Endothelial cell of umbilical vein (primary cell): ENCODE data around the gene TMEM273. TPM values are rescaled to one million over a fixed set of nuclear protein-coding genes. Genes with fewer than 3 reads are reported as not detected.

Experiments used
- BruUV-seq: library from RNA; stranded (reverse); fragments of 400-500 nt; replicated peaks from 2 replicates; lab custom pipeline; 2021; lab: Mats Ljungman, UMichigan
- CTCF ChIA-PET: fragments of 300-600, 350-600 bp; sonication (Branson Sonifier 250); formaldehyde crosslinking; loops from one replicate; lab custom pipeline; 2021; ENCODE audit warnings: antibody characterized with exemption, inconsistent platforms; lab: Charles Lee
- POLR2A ChIA-PET: fragments of 300-600, 350-600 bp; sonication (Branson Sonifier 250); formaldehyde crosslinking; loops from one replicate; lab custom pipeline; 2021; ENCODE audit warnings: antibody characterized with exemption, inconsistent platforms; lab: Charles Lee
- DNase-seq: peaks from one replicate; pipeline ENCODE4 v3.0.0-alpha.2; 2011; ENCODE audit warnings: low read depth, low spot score
- FAIRE-seq: peaks from 2 replicates; lab custom pipeline; 2011; peaks lifted over from hg19 to GRCh38; lab: Jason Lieb, UNC
- H2AFZ ChIP-seq: 2 replicates; pipeline ENCODE4 v1.6.0; 2012; ENCODE audit warnings: low read depth, low read length, control low read depth, inconsistent platforms
- H3K27ac ChIP-seq: 2 replicates; pipeline ENCODE4 v1.5.1; 2011; ENCODE audit warnings: low read depth, mild to moderate bottlenecking, control low read depth, low read length, moderate library complexity; ENCODE audit not compliant: insufficient read depth
- H3K27me3 ChIP-seq, 2 experiments: 2 replicates each; pipeline versions ENCODE4 v1.6.0 to v1.6.1; 2011; ENCODE audit warnings: low read length in 2 of 2, mixed read lengths in 1 of 2; ENCODE audit not compliant: control insufficient read depth in 2 of 2, insufficient read depth in 2 of 2
- H3K36me3 ChIP-seq, 2 experiments: 2 replicates in 1 of 2; 3 replicates in 1 of 2; pipeline ENCODE4 v1.5.1; 2011; ENCODE audit warnings: low read length in 2 of 2, mild to moderate bottlenecking in 1 of 2, moderate library complexity in 1 of 2; ENCODE audit not compliant: control insufficient read depth in 2 of 2, insufficient read depth in 2 of 2; ENCODE audit errors: extremely low read depth in 1 of 2
- H3K4me1 ChIP-seq: 3 replicates; pipeline ENCODE4 v1.5.1; 2011; ENCODE audit warnings: mild to moderate bottlenecking, low read length; ENCODE audit not compliant: control insufficient read depth, insufficient read depth; ENCODE audit errors: extremely low read depth
- H3K4me2 ChIP-seq: 2 replicates; pipeline ENCODE4 v1.6.1; 2011; ENCODE audit warnings: low read length, control low read depth, mixed read lengths; ENCODE audit not compliant: insufficient read depth
- H3K4me3 ChIP-seq, 3 experiments: fragments of 200-600 bp in 1 of 3; sonication (generic), shearing (Covaris generic) in 1 of 3; replicated peaks in 1 of 3; 2 replicates each; pipeline ENCODE4 v1.5.1; 2011 to 2016; ENCODE audit warnings: control low read depth in 3 of 3, low read length in 3 of 3, mild to moderate bottlenecking in 2 of 3, inconsistent platforms in 1 of 3, low read depth in 1 of 3, moderate library complexity in 1 of 3; ENCODE audit not compliant: insufficient read depth in 1 of 3
- H3K79me2 ChIP-seq: 2 replicates; pipeline ENCODE4 v1.6.0; 2012; ENCODE audit warnings: low read length, inconsistent platforms; ENCODE audit not compliant: control insufficient read depth, insufficient read depth
- H3K9ac ChIP-seq: replicated peaks from 2 replicates; pipeline ENCODE3; 2011; ENCODE audit warnings: low read length, control low read depth; ENCODE audit not compliant: insufficient read depth; ENCODE audit errors: extremely low read depth
- H3K9me1 ChIP-seq: replicated peaks from 3 replicates; pipeline ENCODE4 v1.6.0; 2011; ENCODE audit warnings: mild to moderate bottlenecking, low read length; ENCODE audit not compliant: control insufficient read depth, insufficient read depth; ENCODE audit errors: extremely low read depth
- H3K9me3 ChIP-seq: replicated peaks from 2 replicates; pipeline ENCODE4 v1.5.1; 2012; ENCODE audit warnings: low read length, inconsistent platforms; ENCODE audit not compliant: control insufficient read depth, insufficient read depth
- H4K20me1 ChIP-seq: replicated peaks from 2 replicates; pipeline ENCODE3; 2011; ENCODE audit warnings: mild to moderate bottlenecking, low read length; ENCODE audit not compliant: control insufficient read depth, insufficient read depth; ENCODE audit errors: extremely low read depth
- CTCF ChIP-seq, 2 donors: IDR thresholded peaks; 1 replicate in 1 of 2; 2 replicates in 1 of 2; pipeline ENCODE4 v1.5.1; 2011; ENCODE audit warnings: low read length in 2 of 2, mild to moderate bottlenecking in 2 of 2, moderate library complexity in 2 of 2, control low read depth in 1 of 2, inconsistent platforms in 1 of 2, low read depth in 1 of 2; ENCODE audit not compliant: insufficient read depth in 1 of 2; ENCODE audit errors: extremely low read depth in 1 of 2
- EZH2 ChIP-seq: IDR thresholded peaks from 2 replicates; pipeline ENCODE4 v1.6.1; 2012; ENCODE audit warnings: borderline replicate concordance, low read depth, mild to moderate bottlenecking, moderate library complexity, low read length, inconsistent platforms; ENCODE audit not compliant: severe bottlenecking
- FOS ChIP-seq: IDR thresholded peaks from 2 replicates; pipeline ENCODE4 v1.6.1; 2011; ENCODE audit warnings: mild to moderate bottlenecking, low read length, moderate library complexity, borderline replicate concordance; ENCODE audit not compliant: insufficient read depth
- GATA2 ChIP-seq: IDR thresholded peaks from 2 replicates; pipeline ENCODE4 v1.7.0; 2011; ENCODE audit warnings: low read depth, mild to moderate bottlenecking, moderate library complexity, mixed read lengths, low read length; ENCODE audit not compliant: insufficient read length, insufficient read depth
- JUN ChIP-seq: IDR thresholded peaks from 2 replicates; pipeline ENCODE4 v1.6.1; 2011; ENCODE audit warnings: borderline replicate concordance, low read depth; ENCODE audit not compliant: insufficient read length, insufficient read depth
- MAX ChIP-seq: IDR thresholded peaks from 2 replicates; pipeline ENCODE4 v1.6.1; 2011; ENCODE audit not compliant: insufficient read depth, insufficient read length
- MYC ChIP-seq: IDR thresholded peaks from one replicate; pipeline ENCODE4 v1.6.1; 2011; ENCODE audit warnings: mild to moderate bottlenecking, low read depth, low read length
- POLR2A ChIP-seq: IDR thresholded peaks from 2 replicates; pipeline ENCODE4 v1.6.1; 2012; ENCODE audit warnings: low read depth, mild to moderate bottlenecking, control low read depth, low read length
- POLR2AphosphoS5 ChIP-seq: IDR thresholded peaks from 2 replicates; pipeline ENCODE4 v1.6.1; 2012; ENCODE audit warnings: low read depth, mild to moderate bottlenecking, control low read depth, low read length, moderate library complexity; ENCODE audit not compliant: insufficient read depth
- dilution Hi-C: fragments of 300-500 bp; cut with MboI; formaldehyde crosslinking; loops from one replicate; pipeline ENCODE4 v1.15.0; 2019; ENCODE audit warnings: low sequenced_read_pairs; ENCODE audit not compliant: extremely low pct_ligation_motif_present
- intact Hi-C: fragments of 100-400 bp; cut with micrococcal nuclease; formaldehyde crosslinking; loops from one replicate; pipeline ENCODE4 v1.10.0; 2022
- polyA plus RNA-seq, 4 experiments: library from polyadenylated mRNA; depleted of rRNA in 3 of 4; stranded (reverse) in 3 of 4; unstranded in 1 of 4; fragments of >200 nt; gene quantifications; 2 replicates each; pipeline versions ENCODE4 v1.2.1 to v1.2.3, GENCODE V29; 2011 to 2012; ENCODE audit warnings: missing spikeins in 1 of 4
- total RNA-seq: library from RNA; stranded (reverse); gene quantifications from 2 replicates; pipeline ENCODE4 v1.2.3, GENCODE V29; 2021

Gene TMEM273
- total and polyA plus RNA-seq, 2 donors (not counting 3 experiments of a cell fraction or from before 2014, with no cell fraction given): 1.9 to 3.7 TPM

- dilution Hi-C loops (no loop called here), intact Hi-C loops (no loop called here)
- FAIRE-seq (no peak), DNase-seq (no peak)
- H2AFZ ChIP-seq: no peak overlapping the region
- TF ChIP-seq GATA2 (no peak), MYC (no peak), POLR2A (no peak), JUN (no peak), CTCF (IDR thresholded peaks at IDR 0.05; ENCODE audit: extremely low read depth in 1 of 2, insufficient read depth in 1 of 2, low read depth in 1 of 2, low read length in 2 of 2) (no peak), EZH2 (no peak), FOS (no peak), POLR2AphosphoS5 (no peak), MAX (no peak)
- H4K20me1 ChIP-seq: no peaks in the 10 kb centered on the region
- no peaks in the 10 kb centered on the region for H3K79me2 ChIP-seq
- H3K4me2 ChIP-seq: no peak overlapping the region
- POLR2A ChIA-PET: no interaction called here
- H3K27ac ChIP-seq: no peak overlapping the region
- H3K9me1 ChIP-seq: no peaks in the 10 kb centered on the region
- no TSS peak for BruUV-seq
- H3K9me3 ChIP-seq: no peaks in the 10 kb centered on the region
- CTCF ChIA-PET: interaction anchor here (1.3 kb wide), 1 partner anchor 295 kb away, joined by 4 read pairs; no protein-coding TSS in a partner anchor
- H3K9ac ChIP-seq: no peak overlapping the region
- H3K27me3 ChIP-seq: peaks cover 13 to 23% of the 10 kb centered on the region in 2 experiments
- H3K36me3 ChIP-seq: no peaks in the 10 kb centered on the region
- no peak overlapping the region for H3K4me3 ChIP-seq
- H3K4me1 ChIP-seq: no peaks in the 10 kb centered on the region
Measured at GRCh38 chr10:49112851-49113250, 75.3 kb downstream of the TMEM273 start.
